ENCODE data around the gene CTNNA1.

- TF ChIP-seq ZNF274 (IDR thresholded peaks at IDR 0.05; ENCODE audit: low read depth, low read length), result no peak
- TF ChIP-seq YY1 (IDR thresholded peaks at IDR 0.05; ENCODE audit: insufficient read depth, insufficient read length), result no peak
These were observed 173.0 kb downstream of the CTNNA1 start for GRCh38 chr5:138926257-138926656.
